Measurements from ENCODE around the gene CCS.
"Not testable (repeated sequence)": the region's sequence is repeated elsewhere in the genome, so short reads cannot be mapped to it uniquely, and the experiment has no call there.

CCS gene

GRCh38 chr11:66603072-66603471, 10.1 kb downstream of the CCS start:
- TF ChIP-seq CTCF (IDR thresholded peaks at IDR 0.05; ENCODE audit: low read depth, low read length, missing control alignments) = no peak
- H3K4me3 ChIP-seq (ENCODE audit: low read depth, low read length) = no peak overlapping the region
- DNase-seq (ENCODE audit: low read depth) = no peak
- in situ Hi-C loops (cut with HindIII; ENCODE audit: low sequenced_read_pairs) = no loop called here

- TF ChIP-seq CTCF (IDR thresholded peaks at IDR 0.05; ENCODE audit: low read depth, low read length, missing control alignments) = no peak
- in situ Hi-C loops (cut with HindIII; ENCODE audit: low sequenced_read_pairs) = no loop called here
- DNase-seq (ENCODE audit: low read depth) = no peak
- no peak overlapping the region for H3K4me3 ChIP-seq (ENCODE audit: low read depth, low read length)
These were observed 11.2 kb downstream of the CCS start for GRCh38 chr11:66604155-66604554.

- DNase-seq (ENCODE audit: low read depth); H3K4me3 ChIP-seq (ENCODE audit: low read depth, low read length); in situ Hi-C loops (cut with HindIII; ENCODE audit: low sequenced_read_pairs): not testable (repeated sequence)
These were observed 13.6 kb downstream of the CCS start for GRCh38 chr11:66606608-66607007.

GRCh38 chr11:66607126-66607834, 14.3 kb downstream of the CCS start:
- no peak for TF ChIP-seq CTCF (IDR thresholded peaks at IDR 0.05; ENCODE audit: low read depth, low read length, missing control alignments)
- DNase-seq (ENCODE audit: low read depth) = peak; percentile 86
- H3K4me3 ChIP-seq (ENCODE audit: low read depth, low read length) = no peak overlapping the region
- in situ Hi-C loops (cut with HindIII; ENCODE audit: low sequenced_read_pairs) = no loop called here

GRCh38 chr11:66609721-66610617, 17.0 kb downstream of the CCS start:
- no peak for DNase-seq (ENCODE audit: low read depth)
- TF ChIP-seq CTCF (IDR thresholded peaks at IDR 0.05; ENCODE audit: low read depth, low read length, missing control alignments) = no peak
- no peak overlapping the region for H3K4me3 ChIP-seq (ENCODE audit: low read depth, low read length)
- in situ Hi-C loops (cut with HindIII; ENCODE audit: low sequenced_read_pairs) = no loop called here

GRCh38 chr11:66612458-66612857, 19.5 kb downstream of the CCS start:
- TF ChIP-seq CTCF (IDR thresholded peaks at IDR 0.05; ENCODE audit: low read depth, low read length, missing control alignments) = no peak
- no peak for DNase-seq (ENCODE audit: low read depth)
- in situ Hi-C loops (cut with HindIII; ENCODE audit: low sequenced_read_pairs) = no loop called here
- no peak overlapping the region for H3K4me3 ChIP-seq (ENCODE audit: low read depth, low read length)

GRCh38 chr11:66614073-66614472, 21.1 kb downstream of the CCS start:
- TF ChIP-seq CTCF (IDR thresholded peaks at IDR 0.05; ENCODE audit: low read depth, low read length, missing control alignments) = no peak
- no peak overlapping the region for H3K4me3 ChIP-seq (ENCODE audit: low read depth, low read length)
- in situ Hi-C loops (cut with HindIII; ENCODE audit: low sequenced_read_pairs) = no loop called here
- no peak for DNase-seq (ENCODE audit: low read depth)
